GM18867 (cell line): ENCODE measurements around the gene DENND1A.

Source experiments
- ATAC-seq: cut with Tn5 transposase; IDR thresholded peaks from one replicate; pipeline ENCODE4 v1.9.1; 2021; ENCODE audit warnings: mild to moderate bottlenecking, moderate library complexity; ENCODE audit not compliant: unreplicated experiment

Gene DENND1A

GRCh38 chr9:123350590-123351310 is 579.2 kb downstream of the DENND1A start:
- no peak for ATAC-seq

DNA sequence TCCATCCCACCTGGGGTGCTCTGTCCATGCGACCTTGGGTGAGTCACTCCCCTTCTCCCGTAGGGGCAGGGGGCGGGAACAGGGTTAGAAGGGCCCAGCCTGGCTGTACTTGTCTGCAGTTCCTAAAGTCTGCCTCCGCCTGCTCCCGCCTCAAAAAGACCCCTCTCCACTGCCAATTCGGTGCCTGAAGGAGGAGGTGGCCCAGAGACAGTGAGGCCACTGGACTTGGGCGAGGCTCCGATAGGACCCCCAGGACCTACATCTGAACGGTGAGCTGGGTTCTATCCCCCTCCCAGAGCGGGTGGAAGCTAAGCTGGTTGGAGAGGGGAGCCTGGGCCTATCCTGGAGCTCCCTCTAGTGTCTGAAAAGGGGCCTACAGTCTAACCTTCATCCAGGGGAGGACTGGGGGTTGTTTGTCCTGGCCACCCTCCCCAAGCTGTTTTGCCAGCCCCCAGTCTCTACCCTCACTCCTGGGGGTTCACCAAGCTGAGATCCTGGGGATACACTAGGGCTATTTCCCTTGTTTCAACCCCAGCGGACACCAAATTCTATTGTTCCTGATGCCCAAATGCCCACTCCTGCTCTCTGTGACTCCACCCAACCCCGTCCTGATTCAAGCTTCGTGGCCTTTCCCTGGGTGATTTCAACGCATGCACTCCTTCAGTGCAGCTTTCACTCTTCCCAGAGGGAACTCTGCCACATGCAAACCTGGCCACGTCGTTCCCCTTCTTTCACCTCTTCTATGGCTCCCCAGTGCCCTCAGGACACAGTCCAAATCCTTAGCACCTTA is 580.0 kb downstream of the DENND1A start:
- peak; percentile 59 for ATAC-seq

GRCh38 chr9:123349033-123349432 is 580.9 kb downstream of the DENND1A start:
- ATAC-seq: no peak

DNA sequence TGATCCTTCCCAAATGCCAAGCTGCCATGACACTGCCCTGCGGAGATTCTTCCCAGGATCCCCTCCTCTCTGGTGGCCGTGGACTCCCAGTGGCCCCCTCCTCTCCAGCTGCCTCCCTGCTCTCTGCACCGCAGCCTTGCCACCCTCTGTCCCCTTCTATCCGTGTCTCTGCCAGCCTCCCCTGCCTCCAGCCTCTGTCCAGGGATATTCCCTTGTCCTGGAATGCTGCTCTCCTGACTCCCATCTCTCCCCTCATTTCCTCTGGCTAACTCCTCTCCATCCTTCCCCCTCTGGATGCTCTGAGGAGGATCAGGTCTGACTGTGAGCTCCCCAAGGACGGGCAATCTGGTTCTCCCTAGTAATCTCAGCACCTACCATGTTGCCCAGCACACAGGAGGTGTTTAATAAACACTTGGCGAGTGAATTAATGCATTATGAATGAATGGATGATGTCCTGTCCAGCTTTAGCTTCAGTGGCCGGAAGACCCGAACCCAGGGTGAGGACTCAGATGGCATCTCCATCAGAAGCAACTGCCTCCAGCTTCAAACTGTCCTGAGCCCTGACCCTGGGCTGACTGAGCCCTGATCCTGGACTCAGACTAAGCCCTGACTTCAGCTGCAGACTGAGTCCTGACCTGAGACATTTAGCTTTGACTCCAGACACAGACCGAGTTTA is 581.5 kb downstream of the DENND1A start:
- no peak for ATAC-seq

GRCh38 chr9:123347289-123348060 is 582.5 kb downstream of the DENND1A start:
- ATAC-seq: no peak

DNA sequence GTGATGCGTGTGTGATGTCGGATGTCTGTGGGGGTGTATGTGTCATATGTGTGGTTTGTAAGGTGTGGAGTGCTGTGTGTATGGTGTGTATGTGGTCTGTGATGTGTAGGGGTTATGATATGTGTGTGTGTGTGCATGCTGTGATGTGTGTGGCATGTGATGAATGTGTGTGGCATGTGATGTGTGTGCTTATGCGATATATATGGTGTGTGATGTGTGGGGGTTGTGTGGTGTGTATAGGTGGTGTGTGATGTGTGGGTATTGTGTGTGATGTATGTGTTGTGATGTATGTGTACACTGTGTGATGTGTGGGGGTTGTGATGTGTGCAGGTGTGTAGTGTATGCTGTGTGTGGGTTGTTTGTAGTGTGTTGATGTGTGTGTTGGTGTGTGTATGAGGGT is 583.1 kb downstream of the DENND1A start:
- no peak for ATAC-seq

GRCh38 chr9:123346026-123346425 is 583.9 kb downstream of the DENND1A start:
- no peak for ATAC-seq

- no peak for ATAC-seq
Observed at GRCh38 chr9:123345567-123345955, 584.4 kb downstream of the DENND1A start.

GRCh38 chr9:123344192-123344949 is 585.6 kb downstream of the DENND1A start:
- ATAC-seq: no peak

GRCh38 chr9:123343443-123344191 is 586.3 kb downstream of the DENND1A start:
- ATAC-seq: peak; percentile 32

GRCh38 chr9:123342247-123342646 is 587.7 kb downstream of the DENND1A start:
- ATAC-seq: no peak

- no peak for ATAC-seq
Observed at GRCh38 chr9:123341816-123342215, 588.1 kb downstream of the DENND1A start.

GRCh38 chr9:123339666-123340510 is 590.0 kb downstream of the DENND1A start:
- ATAC-seq: peak; percentile 36

DNA sequence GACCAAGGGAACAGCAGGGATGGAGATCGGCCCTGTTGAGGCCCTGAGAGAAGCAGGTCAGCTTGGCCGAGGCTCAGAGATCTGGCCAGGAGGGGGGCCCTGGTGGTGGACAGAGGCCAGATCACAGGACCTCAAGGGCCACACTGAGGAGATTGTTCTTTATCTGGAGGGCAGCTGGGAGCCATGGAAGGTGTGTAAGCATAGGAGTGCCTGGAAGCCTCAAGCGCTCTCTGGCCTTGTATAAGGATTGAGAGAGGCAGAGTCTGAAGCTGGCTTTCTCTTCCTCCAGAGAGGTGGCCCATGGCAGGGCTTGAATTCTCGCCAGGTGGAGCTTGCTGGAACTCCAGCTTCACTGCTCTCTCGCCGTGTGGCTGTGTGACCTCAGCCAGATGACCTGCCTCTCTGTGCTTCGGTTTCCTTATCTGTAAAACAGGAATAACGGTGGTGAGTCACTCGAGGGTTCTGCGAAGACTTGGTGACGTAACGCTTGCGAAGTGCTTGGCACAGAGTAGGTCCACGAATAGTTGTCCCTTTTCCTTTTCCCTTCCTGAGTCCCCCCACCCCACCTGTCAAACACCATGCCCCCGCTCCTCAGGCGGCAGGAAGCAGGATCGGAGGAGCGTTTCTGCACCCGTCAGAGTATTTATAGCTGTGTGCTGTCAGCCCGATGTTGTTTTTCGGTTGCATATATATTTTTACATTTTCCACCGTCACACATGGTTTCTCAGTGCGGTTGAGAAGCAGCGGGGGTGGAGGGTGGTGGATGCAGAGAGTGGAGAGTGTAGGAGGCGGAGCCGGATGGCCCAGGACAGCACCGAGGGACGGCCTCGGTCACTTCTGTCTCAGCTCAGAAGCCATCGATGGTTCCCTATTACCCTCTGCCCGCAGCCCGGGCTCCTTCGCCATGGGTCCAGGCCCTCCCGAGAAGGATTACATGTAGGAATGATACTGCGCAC is 590.9 kb downstream of the DENND1A start:
- peak; percentile 66 for ATAC-seq

GRCh38 chr9:123337971-123338370 is 592.0 kb downstream of the DENND1A start:
- ATAC-seq: no peak

DNA sequence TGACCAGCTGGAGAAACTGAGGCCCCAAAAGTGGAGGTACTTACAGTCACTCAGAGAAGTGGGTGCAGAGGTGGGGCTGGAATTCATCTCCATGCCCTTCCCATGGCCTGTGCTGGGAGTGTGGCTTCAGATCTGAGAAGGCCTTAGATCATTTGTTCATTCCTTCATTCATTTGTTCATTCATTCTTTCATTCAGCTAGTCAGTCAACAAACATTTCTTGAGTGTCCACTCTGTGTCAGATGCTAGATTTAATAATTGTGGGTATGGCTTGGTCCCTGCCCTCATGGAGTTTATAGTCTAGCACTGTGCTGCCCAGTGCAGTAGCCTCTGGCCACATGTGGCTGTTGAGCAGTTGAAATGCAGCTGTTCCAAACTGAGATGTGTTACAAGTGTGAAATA is 593.0 kb downstream of the DENND1A start:
- no peak for ATAC-seq

- ATAC-seq: no peak
Observed at GRCh38 chr9:123336449-123336848, 593.5 kb downstream of the DENND1A start.

GRCh38 chr9:123335986-123336329 is 594.0 kb downstream of the DENND1A start:
- no peak for ATAC-seq
